IMR-90 (cell line): ENCODE results near the gene RPL26. TPM values are rescaled to one million over a fixed set of nuclear protein-coding genes. Genes with fewer than 3 reads are reported as not detected.

Experiments used
- ATAC-seq: fragments of 200-7000 bp; cut with Tn5 transposase; 2 replicates; pipeline ENCODE4 v1.9.1; 2020; ENCODE audit warnings: low read depth, mild to moderate bottlenecking, moderate library complexity
- BruUV-seq: library from RNA; stranded (reverse); fragments of 400-500 nt; replicated peaks from 2 replicates; lab custom pipeline; 2021; lab: Mats Ljungman, UMichigan
- CTCF ChIA-PET: fragments of 300-600 bp; formaldehyde crosslinking; extraction: SDS; loops from one replicate; lab custom pipeline; 2021; ENCODE audit warnings: antibody characterized with exemption; lab: Yijun Ruan, JAX
- POLR2A ChIA-PET: fragments of 300-600 bp; sonication (Branson Sonifier 250); formaldehyde crosslinking; loops from one replicate; lab custom pipeline; 2022; ENCODE audit warnings: antibody characterized with exemption; ENCODE audit not compliant: unreplicated experiment; lab: Charles Lee
- DNase-seq: peaks from one replicate; pipeline ENCODE4 v3.0.0; 2013
- H2AFZ ChIP-seq: replicated peaks from 2 replicates; pipeline ENCODE3; 2013; ENCODE audit warnings: low read length, mild to moderate bottlenecking; ENCODE audit not compliant: poor library complexity
- H2AK5ac ChIP-seq: 2 replicates; pipeline ENCODE4 v1.6.1; 2013; ENCODE audit warnings: low read depth, low read length, inconsistent platforms
- H2AK9ac ChIP-seq: replicated peaks from 2 replicates; pipeline ENCODE3; 2013; ENCODE audit warnings: mild to moderate bottlenecking, low read depth, low read length, moderate library complexity; ENCODE audit not compliant: poor library complexity
- H2BK120ac ChIP-seq: 2 replicates; pipeline ENCODE4 v1.6.1; 2013; ENCODE audit warnings: low read depth, low read length, inconsistent platforms
- H2BK15ac ChIP-seq: 3 replicates; pipeline ENCODE4 v1.6.1; 2013; ENCODE audit warnings: low read depth, low read length, inconsistent platforms
- H2BK20ac ChIP-seq: 2 replicates; pipeline ENCODE4 v1.6.1; 2013; ENCODE audit warnings: low read depth, mild to moderate bottlenecking, inconsistent platforms, low read length, moderate library complexity
- H2BK5ac ChIP-seq: 2 replicates; pipeline ENCODE4 v1.6.1; 2013; ENCODE audit warnings: mild to moderate bottlenecking, low read depth, low read length, inconsistent platforms; ENCODE audit not compliant: poor library complexity, severe bottlenecking
- H3K14ac ChIP-seq: replicated peaks from 2 replicates; pipeline ENCODE4 v1.6.1; 2013; ENCODE audit warnings: low read depth, low read length, inconsistent platforms
- H3K18ac ChIP-seq: 2 replicates; pipeline ENCODE4 v1.6.1; 2013; ENCODE audit warnings: low read depth, low read length, control low read depth
- H3K23ac ChIP-seq: 2 replicates; pipeline ENCODE4 v1.6.1; 2013; ENCODE audit warnings: low read depth, low read length, inconsistent platforms
- H3K27ac ChIP-seq: 2 replicates; pipeline ENCODE4 v1.5.1; 2013; ENCODE audit warnings: mild to moderate bottlenecking, control low read depth, low read length; ENCODE audit not compliant: insufficient read depth
- H3K27me3 ChIP-seq: 2 replicates; pipeline ENCODE4 v1.6.1; 2013; ENCODE audit warnings: low read length; ENCODE audit not compliant: control insufficient read depth, insufficient read depth
- H3K36me3 ChIP-seq: 2 replicates; pipeline ENCODE4 v1.6.1; 2013; ENCODE audit warnings: low read length, mixed read lengths; ENCODE audit not compliant: control insufficient read depth, insufficient read depth
- H3K4ac ChIP-seq: 2 replicates; pipeline ENCODE4 v1.6.1; 2013; ENCODE audit warnings: low read depth, low read length, inconsistent platforms
- H3K4me1 ChIP-seq: 2 replicates; pipeline ENCODE4 v1.6.1; 2013; ENCODE audit warnings: low read length, mixed read lengths; ENCODE audit not compliant: control insufficient read depth, insufficient read depth
- H3K4me2 ChIP-seq: 2 replicates; pipeline ENCODE4 v1.6.1; 2013; ENCODE audit warnings: low read depth, mild to moderate bottlenecking, control low read depth, low read length, moderate library complexity
- H3K4me3 ChIP-seq: 2 replicates; pipeline ENCODE4 v1.5.1; 2013; ENCODE audit warnings: low read depth, mild to moderate bottlenecking, control low read depth, low read length, moderate library complexity; ENCODE audit not compliant: insufficient read depth
- H3K56ac ChIP-seq: 2 replicates; pipeline ENCODE4 v1.6.1; 2013; ENCODE audit warnings: low read length, inconsistent platforms; ENCODE audit not compliant: insufficient read depth; ENCODE audit errors: extremely low read depth
- H3K79me1 ChIP-seq, 2 experiments: 2 replicates each; pipeline ENCODE4 v1.6.1; 2013; ENCODE audit warnings: low read length in 2 of 2, inconsistent platforms in 1 of 2, low read depth in 1 of 2
- H3K9ac ChIP-seq: 2 replicates; pipeline ENCODE4 v1.6.1; 2013; ENCODE audit warnings: low read depth, low read length, control low read depth
- H3K9me1 ChIP-seq: 2 replicates; pipeline ENCODE4 v1.6.1; 2013; ENCODE audit warnings: low read length, inconsistent platforms; ENCODE audit not compliant: insufficient read depth
- H3K9me3 ChIP-seq: 2 replicates; pipeline ENCODE4 v1.6.1; 2013; ENCODE audit warnings: low read length; ENCODE audit not compliant: control insufficient read depth, insufficient read depth
- H4K20me1 ChIP-seq: 2 replicates; pipeline ENCODE4 v1.6.1; 2013; ENCODE audit warnings: low read length, inconsistent platforms; ENCODE audit not compliant: insufficient read depth
- H4K5ac ChIP-seq: 2 replicates; pipeline ENCODE4 v1.6.1; 2013; ENCODE audit warnings: mild to moderate bottlenecking, low read depth, low read length, control low read depth
- H4K8ac ChIP-seq, 2 experiments: 2 replicates each; pipeline ENCODE4 v1.6.1; 2013; ENCODE audit warnings: low read depth in 2 of 2, low read length in 2 of 2, control low read depth in 1 of 2, inconsistent platforms in 1 of 2
- H4K91ac ChIP-seq: 2 replicates; pipeline ENCODE4 v1.6.1; 2013; ENCODE audit warnings: low read depth, low read length, inconsistent platforms; ENCODE audit not compliant: insufficient read depth
- BHLHE40 ChIP-seq: fragments of 150-350 bp; IDR thresholded peaks from 2 replicates; pipeline ENCODE4 v1.6.1; 2016; ENCODE audit warnings: mild to moderate bottlenecking, low read depth, low read length
- CEBPB ChIP-seq: IDR thresholded peaks from 2 replicates; pipeline ENCODE4 v1.6.1; 2012; ENCODE audit warnings: low read depth, low read length, improper control_type of control experiment
- CHD1 ChIP-seq: IDR thresholded peaks from 2 replicates; pipeline ENCODE4 v1.6.1; 2012; ENCODE audit warnings: low read depth, low read length, improper control_type of control experiment
- FOS ChIP-seq: fragments of 150-350 bp; IDR thresholded peaks from 2 replicates; pipeline ENCODE4 v1.6.1; 2016; ENCODE audit warnings: low read depth, low read length
- MAFK ChIP-seq: IDR thresholded peaks from 2 replicates; pipeline ENCODE4 v1.6.1; 2012; ENCODE audit warnings: low read depth, low read length, improper control_type of control experiment
- MAZ ChIP-seq: IDR thresholded peaks from 2 replicates; pipeline ENCODE4 v1.6.1; 2012; ENCODE audit warnings: low read depth, mild to moderate bottlenecking, low read length, improper control_type of control experiment, moderate library complexity, borderline replicate concordance
- MXI1 ChIP-seq: IDR thresholded peaks from 2 replicates; pipeline ENCODE4 v1.6.1; 2012; ENCODE audit warnings: low read depth, mild to moderate bottlenecking, low read length, moderate library complexity, borderline replicate concordance
- NFE2L2 ChIP-seq: fragments of 150-350 bp; IDR thresholded peaks from 2 replicates; pipeline ENCODE4 v1.6.1; 2016; ENCODE audit warnings: low read depth, mild to moderate bottlenecking, low read length
- POLR2A ChIP-seq: IDR thresholded peaks from 2 replicates; pipeline ENCODE4 v1.6.1; 2012; ENCODE audit warnings: mild to moderate bottlenecking, low read depth, low read length
- RAD21 ChIP-seq: IDR thresholded peaks from 2 replicates; pipeline ENCODE4 v1.6.1; 2012; ENCODE audit warnings: low read length, improper control_type of control experiment
- RCOR1 ChIP-seq: IDR thresholded peaks from 2 replicates; pipeline ENCODE4 v1.6.1; 2012; ENCODE audit warnings: mild to moderate bottlenecking, low read length, improper control_type of control experiment; ENCODE audit not compliant: insufficient replicate concordance
- RFX5 ChIP-seq: IDR thresholded peaks from 2 replicates; pipeline ENCODE4 v1.8.0; 2012; ENCODE audit warnings: low read depth, mild to moderate bottlenecking, low read length, moderate library complexity
- SMC3 ChIP-seq: fragments of 150-350 bp; IDR thresholded peaks from 2 replicates; pipeline ENCODE4 v1.6.1; 2016; ENCODE audit warnings: low read depth, mild to moderate bottlenecking, antibody characterized with exemption, low read length, moderate library complexity
- USF2 ChIP-seq: fragments of 150-350 bp; IDR thresholded peaks from 2 replicates; pipeline ENCODE4 v1.6.1; 2017; ENCODE audit warnings: mild to moderate bottlenecking, antibody characterized with exemption, low read length, low read depth
- WGBS, 2 experiments: methylation state at CpG; one replicate each; pipeline versions ENCODE4 v1.1.5 to v1.1.7; 2013; ENCODE audit warnings: missing lambda C conversion rate in 2 of 2; ENCODE audit not compliant: insufficient read length in 1 of 2; ENCODE audit errors: extremely low coverage in 2 of 2; 5-methylcytosine and 5-hydroxymethylcytosine counted together
- dilution Hi-C: fragments of 300-500 bp; cut with HindIII; formaldehyde crosslinking; loops from one replicate; pipeline ENCODE4 v1.14.3; 2018; ENCODE audit warnings: low sequenced_read_pairs; ENCODE audit not compliant: unreplicated experiment
- in situ Hi-C: fragments of 300-500 bp; cut with MboI; formaldehyde crosslinking; loops from 3 replicates; pipeline ENCODE4 v1.14.3; 2019; ENCODE audit warnings: low sequenced_read_pairs, inconsistent platforms, mixed read lengths
- intact Hi-C: fragments of 100-400 bp; cut with micrococcal nuclease; formaldehyde crosslinking; loops from 2 replicates; pipeline ENCODE4 v1.10.0; 2022
- polyA plus RNA-seq, 3 experiments: library from polyadenylated mRNA; depleted of rRNA; stranded (reverse); fragments of >200 nt; gene quantifications; 2 replicates each; pipeline ENCODE4 v1.2.3, GENCODE V29; 2012; ENCODE audit warnings: low replicate concordance in 1 of 3
- total RNA-seq: library from RNA; depleted of rRNA; stranded (reverse); fragments of >200 nt; gene quantifications from 2 replicates; pipeline ENCODE4 v1.2.3, GENCODE V29; 2012
- TF ChIP-seq, protein P1 (sequence below): conservative IDR thresholded peaks from 2 replicates; pipeline ENCODE4 v1.5.1; 2012; ENCODE audit warnings: mild to moderate bottlenecking, low read depth, low read length, improper control_type of control experiment
- TF ChIP-seq, protein P2 (sequence below): fragments of 150-350 bp; IDR thresholded peaks from 2 replicates; pipeline ENCODE4 v1.6.1; 2016; ENCODE audit warnings: low read depth, mild to moderate bottlenecking, low read length, moderate library complexity, borderline replicate concordance

The RPL26 gene
- total and polyA plus RNA-seq, 2 of the 4 experiments (the other 2 are of a cell fraction): 4,763 to 5,013 TPM

GRCh38 chr17:8405499-8406016 is 22.6 kb upstream of the RPL26 start:
- 83% methylated on average over 1 of the region's 11 CpGs; no CpG with 5 or more reads in 1 of the 2 experiments for WGBS, 2 experiments
- CTCF ChIA-PET: interaction anchor here (0.6 kb wide), 1 partner anchor 10 kb away, joined by 3 read pairs; no protein-coding TSS in a partner anchor
- intact Hi-C loops: no loop called here
- H2AFZ ChIP-seq: peak overlapping the region; percentile 55
- no TSS peak for BruUV-seq
- no peak overlapping the region for H4K5ac ChIP-seq
- H4K8ac ChIP-seq: no peak overlapping the region
- H3K14ac ChIP-seq: no peak overlapping the region
- no peaks in the 10 kb centered on the region for H3K4me1 ChIP-seq
- H3K4me3 ChIP-seq: no peak overlapping the region
- DNase-seq (no peak), ATAC-seq (no peak)
- H3K56ac ChIP-seq: no peak overlapping the region
- H3K23ac ChIP-seq: no peak overlapping the region
- dilution Hi-C loops: no loop called here
- no peaks in the 10 kb centered on the region for H3K9me3 ChIP-seq
- H3K9me1 ChIP-seq: no peaks in the 10 kb centered on the region
- H3K27me3 ChIP-seq: peaks cover 6% of the 10 kb centered on the region
- no peak overlapping the region for H3K4me2 ChIP-seq
- no peaks in the 10 kb centered on the region for H4K20me1 ChIP-seq
- H3K4ac ChIP-seq: no peak overlapping the region
- no peak overlapping the region for H4K91ac ChIP-seq
- POLR2A ChIA-PET: no interaction called here
- in situ Hi-C loops: no loop called here
- no peaks in the 10 kb centered on the region for H3K36me3 ChIP-seq
- H2BK20ac ChIP-seq: no peak overlapping the region
- no peak overlapping the region for H2AK5ac ChIP-seq
- H2BK120ac ChIP-seq: no peak overlapping the region
- H3K9ac ChIP-seq: no peak overlapping the region
- H3K79me1 ChIP-seq: no peaks in the 10 kb centered on the region
- TF ChIP-seq FOS (no peak), RAD21 (no peak), SMC3 (no peak), MAZ (no peak), MAFK (no peak), RCOR1 (no peak), CEBPB (no peak), MXI1 (no peak), CHD1 (no peak), RFX5 (no peak), BHLHE40 (no peak), POLR2A (no peak), USF2 (no peak), NFE2L2 (no peak)
- TF ChIP-seq, protein P1, sequence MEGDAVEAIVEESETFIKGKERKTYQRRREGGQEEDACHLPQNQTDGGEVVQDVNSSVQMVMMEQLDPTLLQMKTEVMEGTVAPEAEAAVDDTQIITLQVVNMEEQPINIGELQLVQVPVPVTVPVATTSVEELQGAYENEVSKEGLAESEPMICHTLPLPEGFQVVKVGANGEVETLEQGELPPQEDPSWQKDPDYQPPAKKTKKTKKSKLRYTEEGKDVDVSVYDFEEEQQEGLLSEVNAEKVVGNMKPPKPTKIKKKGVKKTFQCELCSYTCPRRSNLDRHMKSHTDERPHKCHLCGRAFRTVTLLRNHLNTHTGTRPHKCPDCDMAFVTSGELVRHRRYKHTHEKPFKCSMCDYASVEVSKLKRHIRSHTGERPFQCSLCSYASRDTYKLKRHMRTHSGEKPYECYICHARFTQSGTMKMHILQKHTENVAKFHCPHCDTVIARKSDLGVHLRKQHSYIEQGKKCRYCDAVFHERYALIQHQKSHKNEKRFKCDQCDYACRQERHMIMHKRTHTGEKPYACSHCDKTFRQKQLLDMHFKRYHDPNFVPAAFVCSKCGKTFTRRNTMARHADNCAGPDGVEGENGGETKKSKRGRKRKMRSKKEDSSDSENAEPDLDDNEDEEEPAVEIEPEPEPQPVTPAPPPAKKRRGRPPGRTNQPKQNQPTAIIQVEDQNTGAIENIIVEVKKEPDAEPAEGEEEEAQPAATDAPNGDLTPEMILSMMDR: no peak
- TF ChIP-seq, protein P2, sequence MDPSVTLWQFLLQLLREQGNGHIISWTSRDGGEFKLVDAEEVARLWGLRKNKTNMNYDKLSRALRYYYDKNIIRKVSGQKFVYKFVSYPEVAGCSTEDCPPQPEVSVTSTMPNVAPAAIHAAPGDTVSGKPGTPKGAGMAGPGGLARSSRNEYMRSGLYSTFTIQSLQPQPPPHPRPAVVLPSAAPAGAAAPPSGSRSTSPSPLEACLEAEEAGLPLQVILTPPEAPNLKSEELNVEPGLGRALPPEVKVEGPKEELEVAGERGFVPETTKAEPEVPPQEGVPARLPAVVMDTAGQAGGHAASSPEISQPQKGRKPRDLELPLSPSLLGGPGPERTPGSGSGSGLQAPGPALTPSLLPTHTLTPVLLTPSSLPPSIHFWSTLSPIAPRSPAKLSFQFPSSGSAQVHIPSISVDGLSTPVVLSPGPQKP: no peak
- no peak overlapping the region for H3K27ac ChIP-seq
- no peak overlapping the region for H2BK15ac ChIP-seq
- peak overlapping the region; percentile 62 for H2AK9ac ChIP-seq
- no peak overlapping the region for H2BK5ac ChIP-seq
- H3K18ac ChIP-seq: no peak overlapping the region
